ENCODE data around the gene LCORL. TPM values are rescaled to one million over a fixed set of nuclear protein-coding genes. Genes with fewer than 3 reads are reported as not detected.

The LCORL gene
- total and polyA plus RNA-seq, 3 donors from 2014 or later: 9.7 to 43.7 (median 37.6) TPM

GRCh38 chr4:17956245-17956644 is 65.3 kb downstream of the LCORL start:
- intact Hi-C loops (cut with DNase I; ENCODE audit: low total_unique reads): no loop called here
- WGBS, 2 donors: 97% methylated on average over 4 of the region's 4 CpGs
- H3K36me3 ChIP-seq (ENCODE audit: low read depth, missing control alignments): no peaks in the 10 kb centered on the region
- H3K9me3 ChIP-seq: no peaks in the 10 kb centered on the region
- no peaks in the 10 kb centered on the region for H3K4me1 ChIP-seq
- no peak overlapping the region for H3K4me3 ChIP-seq
- no peaks in the 10 kb centered on the region for H3K27me3 ChIP-seq
- H3K27ac ChIP-seq: no peak overlapping the region
- no peak for DNase-seq
- TF ChIP-seq CTCF (IDR thresholded peaks at IDR 0.05): no peak
- no peak for TF ChIP-seq POLR2A (IDR thresholded peaks at IDR 0.05)

GRCh38 chr4:17945303-17945702 is 76.3 kb downstream of the LCORL start:
- Histone ChIP-seq H3K4me3 (no peak overlapping the region), H3K9me3 (no peaks in the 10 kb centered on the region), H3K27ac (no peak overlapping the region), H3K4me1 (no peaks in the 10 kb centered on the region), H3K36me3 (ENCODE audit: low read depth, missing control alignments) (no peaks in the 10 kb centered on the region), H3K27me3 (no peaks in the 10 kb centered on the region)
- no peak for DNase-seq
- WGBS, 2 donors: 91 to 92% methylated on average over 2 of the region's 2 CpGs
- intact Hi-C loops (cut with DNase I; ENCODE audit: low total_unique reads): no loop called here
- no peak for TF ChIP-seq CTCF (IDR thresholded peaks at IDR 0.05)
- TF ChIP-seq POLR2A (IDR thresholded peaks at IDR 0.05): no peak

- intact Hi-C loops (cut with DNase I; ENCODE audit: low total_unique reads): no loop called here
- no peak for DNase-seq
- Histone ChIP-seq H3K4me3 (no peak overlapping the region), H3K9me3 (no peaks in the 10 kb centered on the region), H3K27me3 (no peaks in the 10 kb centered on the region), H3K4me1 (no peaks in the 10 kb centered on the region), H3K27ac (no peak overlapping the region), H3K36me3 (ENCODE audit: low read depth, missing control alignments) (no peaks in the 10 kb centered on the region)
- no peak for TF ChIP-seq CTCF (IDR thresholded peaks at IDR 0.05)
- no peak for TF ChIP-seq POLR2A (IDR thresholded peaks at IDR 0.05)
These were observed 79.8 kb downstream of the LCORL start for GRCh38 chr4:17941731-17942130.

GRCh38 chr4:17939054-17939453 is 82.5 kb downstream of the LCORL start:
- H3K27ac ChIP-seq: no peak overlapping the region
- DNase-seq: no peak
- no peaks in the 10 kb centered on the region for H3K9me3 ChIP-seq
- intact Hi-C loops (cut with DNase I; ENCODE audit: low total_unique reads): no loop called here
- H3K4me1 ChIP-seq: no peaks in the 10 kb centered on the region
- H3K27me3 ChIP-seq: no peaks in the 10 kb centered on the region
- H3K36me3 ChIP-seq (ENCODE audit: low read depth, missing control alignments): no peaks in the 10 kb centered on the region
- H3K4me3 ChIP-seq: no peak overlapping the region
- 61 to 76% methylated on average over 2 of the region's 2 CpGs for WGBS, 2 donors
- TF ChIP-seq POLR2A (IDR thresholded peaks at IDR 0.05) (no peak), CTCF (IDR thresholded peaks at IDR 0.05) (no peak)

GRCh38 chr4:17934286-17934685 is 87.3 kb downstream of the LCORL start:
- TF ChIP-seq CTCF (IDR thresholded peaks at IDR 0.05) (no peak), POLR2A (IDR thresholded peaks at IDR 0.05) (no peak)
- Histone ChIP-seq H3K9me3 (no peaks in the 10 kb centered on the region), H3K27me3 (no peaks in the 10 kb centered on the region), H3K36me3 (ENCODE audit: low read depth, missing control alignments) (no peaks in the 10 kb centered on the region), H3K4me3 (no peak overlapping the region), H3K4me1 (no peaks in the 10 kb centered on the region), H3K27ac (no peak overlapping the region)
- no peak for DNase-seq
- intact Hi-C loops (cut with DNase I; ENCODE audit: low total_unique reads): no loop called here
